Activated CD4-positive, alpha-beta T cell treated with anti-CD3 and anti-CD28 coated beads, Interleukin-2, amount 50 U/mL, for 1 hour (primary cell): Measurements from ENCODE around the gene SLC20A1.
"Not testable (repeated sequence)": the region's sequence is repeated elsewhere in the genome, so short reads cannot be mapped to it uniquely, and the experiment has no call there.

Experiments used
- DNase-seq: peaks from one replicate; pipeline ENCODE4 v3.0.0-alpha.2; 2020

SLC20A1 gene, protein sequence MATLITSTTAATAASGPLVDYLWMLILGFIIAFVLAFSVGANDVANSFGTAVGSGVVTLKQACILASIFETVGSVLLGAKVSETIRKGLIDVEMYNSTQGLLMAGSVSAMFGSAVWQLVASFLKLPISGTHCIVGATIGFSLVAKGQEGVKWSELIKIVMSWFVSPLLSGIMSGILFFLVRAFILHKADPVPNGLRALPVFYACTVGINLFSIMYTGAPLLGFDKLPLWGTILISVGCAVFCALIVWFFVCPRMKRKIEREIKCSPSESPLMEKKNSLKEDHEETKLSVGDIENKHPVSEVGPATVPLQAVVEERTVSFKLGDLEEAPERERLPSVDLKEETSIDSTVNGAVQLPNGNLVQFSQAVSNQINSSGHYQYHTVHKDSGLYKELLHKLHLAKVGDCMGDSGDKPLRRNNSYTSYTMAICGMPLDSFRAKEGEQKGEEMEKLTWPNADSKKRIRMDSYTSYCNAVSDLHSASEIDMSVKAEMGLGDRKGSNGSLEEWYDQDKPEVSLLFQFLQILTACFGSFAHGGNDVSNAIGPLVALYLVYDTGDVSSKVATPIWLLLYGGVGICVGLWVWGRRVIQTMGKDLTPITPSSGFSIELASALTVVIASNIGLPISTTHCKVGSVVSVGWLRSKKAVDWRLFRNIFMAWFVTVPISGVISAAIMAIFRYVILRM

DNA sequence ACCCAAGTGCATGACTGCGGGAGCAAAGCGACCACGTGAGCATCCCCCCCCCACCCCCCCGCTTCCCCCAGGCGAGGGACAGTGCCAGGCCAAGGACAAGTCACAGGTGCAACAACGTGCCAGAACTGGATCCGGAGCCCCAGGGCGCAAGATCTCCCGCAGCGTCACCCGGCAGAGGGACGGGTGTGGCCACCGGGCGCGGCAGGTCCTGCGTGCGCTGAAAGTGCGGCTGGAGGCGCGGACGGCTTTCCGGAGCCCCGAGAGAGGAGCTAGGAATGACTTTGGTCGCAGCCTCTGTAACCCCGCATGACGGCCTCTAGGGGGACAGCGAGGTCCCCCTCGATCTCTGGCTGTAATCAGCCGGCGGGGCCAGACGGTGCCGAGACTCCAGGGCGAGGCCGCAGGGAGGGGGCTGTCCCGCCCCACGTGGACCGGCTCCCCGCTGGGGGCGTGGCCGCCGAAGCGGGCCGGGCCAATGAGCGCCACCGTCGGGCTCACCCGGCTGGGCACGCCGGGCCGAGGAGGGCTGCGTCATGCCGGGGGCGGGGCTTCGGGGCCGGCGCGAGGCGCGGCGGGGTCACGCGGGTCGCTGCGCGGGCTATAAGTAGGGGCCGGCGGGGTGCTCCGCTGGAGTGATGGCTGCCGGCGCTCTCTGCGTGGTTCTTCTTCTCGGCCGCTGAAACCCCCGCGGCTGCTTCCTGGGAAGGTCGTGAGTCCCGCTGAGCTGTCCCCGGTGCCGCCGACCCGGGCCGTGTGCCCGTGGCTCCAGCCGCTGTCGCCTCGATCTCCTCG lies at the start of gene SLC20A1:
SLC20A1 (plus strand) TSS at position 630 of the 792 bp plus-strand sequence. CDS start 890 bp downstream, outside the sequence.
- DNase-seq: peak; percentile 98

DNA sequence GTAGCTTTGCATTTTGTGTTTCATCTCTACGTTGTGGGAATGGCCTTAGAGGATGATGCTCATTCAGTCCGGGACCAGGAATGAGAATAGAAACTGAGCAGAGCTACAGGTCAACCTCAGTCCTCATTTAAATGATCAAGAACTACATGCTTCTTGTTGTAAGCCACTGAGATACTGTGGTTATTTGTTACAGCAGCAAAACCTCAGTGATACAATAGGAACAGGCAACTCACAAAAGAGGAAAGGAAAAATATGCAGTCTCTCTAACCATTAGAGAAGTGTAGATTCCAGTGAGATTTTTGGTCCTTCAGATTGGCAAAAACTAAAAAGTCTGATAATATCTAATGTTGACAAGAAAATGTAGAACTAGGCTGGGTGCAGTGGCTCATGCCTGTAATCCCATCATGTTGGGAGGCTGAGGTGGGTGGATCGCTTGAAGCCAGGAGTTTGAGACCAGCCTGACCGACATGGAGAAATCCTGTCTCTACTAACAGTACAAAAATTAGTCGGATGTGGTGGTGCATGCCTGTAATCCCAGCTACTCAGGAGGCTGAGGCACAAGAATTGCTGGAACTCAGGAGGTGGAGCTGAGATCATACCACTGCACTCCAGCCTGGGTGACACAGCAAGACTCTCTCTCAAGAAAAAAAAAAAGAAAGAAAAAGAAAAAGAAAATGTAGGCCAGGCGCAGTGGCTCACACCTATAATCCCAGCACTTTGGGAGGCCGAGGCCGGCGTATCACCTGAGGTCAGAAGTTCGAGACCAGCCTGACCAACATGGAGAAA lies 48.0 kb upstream of the SLC20A1 start:
- DNase-seq: no peak

DNA sequence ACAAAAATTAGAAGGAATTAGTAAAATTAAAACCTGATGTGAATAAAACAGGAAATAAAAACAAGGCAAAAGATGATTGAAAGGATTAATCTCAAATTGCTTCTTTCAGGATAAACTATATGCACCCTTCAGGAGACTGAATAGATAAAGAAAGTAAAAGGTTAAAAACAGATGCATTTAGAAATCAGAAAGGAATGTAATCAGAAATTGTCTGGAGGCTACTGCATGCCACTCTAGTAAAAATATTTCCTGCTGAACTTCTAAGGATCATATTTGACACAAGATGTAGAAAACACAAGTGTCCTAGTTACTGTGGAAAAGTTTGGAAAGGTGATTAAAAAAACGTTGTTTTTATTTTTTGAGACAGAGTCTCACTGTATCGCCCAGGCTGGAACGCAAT lies 45.1 kb upstream of the SLC20A1 start:
- no peak for DNase-seq

DNA sequence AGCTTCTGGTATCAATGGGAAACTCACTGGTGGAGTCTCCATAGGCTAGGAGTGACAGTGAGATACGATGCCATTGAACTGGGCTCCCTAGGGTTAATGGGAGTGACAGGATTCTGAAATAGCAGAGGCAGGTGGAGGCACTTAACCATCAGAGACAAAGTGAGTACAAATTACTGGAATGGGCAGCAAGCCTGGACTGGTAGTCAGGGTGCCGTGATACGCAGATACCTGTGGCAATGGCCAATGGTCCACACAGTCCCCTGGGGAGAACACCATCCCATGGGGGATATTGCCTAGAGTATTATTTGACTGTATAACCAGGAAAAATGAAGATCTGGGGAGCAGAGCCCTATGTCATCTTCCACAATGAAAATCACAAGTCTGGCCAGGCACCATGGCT lies 44.0 kb upstream of the SLC20A1 start:
- DNase-seq: no peak

DNA sequence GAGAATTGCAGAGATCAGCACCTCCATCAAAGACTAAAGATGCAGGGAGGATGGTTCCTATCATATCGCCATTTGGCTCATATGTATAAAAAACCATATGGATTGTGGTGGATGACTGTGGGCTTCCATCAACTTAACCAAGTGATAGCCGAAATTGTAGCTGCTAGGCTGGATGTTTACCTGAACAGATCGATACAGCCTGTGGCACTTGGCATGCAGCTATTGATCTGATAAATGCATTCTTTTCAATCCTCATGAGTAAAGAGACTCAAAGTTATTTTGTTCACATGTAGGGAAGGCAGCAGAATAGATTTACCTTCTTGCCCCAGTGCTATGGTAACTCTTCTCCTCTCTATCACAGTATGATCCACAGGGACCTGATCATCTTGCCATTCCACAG lies 42.8 kb upstream of the SLC20A1 start:
- no peak for DNase-seq

DNA sequence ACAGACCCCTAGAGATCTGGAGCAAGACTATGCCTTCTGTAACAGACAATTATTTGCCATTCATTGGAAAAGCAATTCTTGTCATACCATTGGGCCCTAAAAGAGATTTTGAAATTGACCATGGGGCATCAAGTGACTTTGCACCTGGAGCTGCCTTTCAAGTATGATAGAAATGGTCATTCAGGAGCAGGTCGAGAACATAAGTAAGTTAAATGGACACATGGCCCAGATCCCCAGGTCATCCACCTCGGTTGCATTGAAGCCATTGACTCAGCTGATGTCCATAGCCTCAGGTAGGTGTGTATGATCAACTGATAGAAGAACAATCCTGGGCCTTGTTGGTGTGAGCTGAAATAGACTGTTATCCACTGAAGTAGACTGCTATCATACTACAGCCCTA lies 42.0 kb upstream of the SLC20A1 start:
- DNase-seq: no peak

- DNase-seq: no peak
These were observed 40.8 kb upstream of the SLC20A1 start for GRCh38 chr2:112604952-112605351.

DNA sequence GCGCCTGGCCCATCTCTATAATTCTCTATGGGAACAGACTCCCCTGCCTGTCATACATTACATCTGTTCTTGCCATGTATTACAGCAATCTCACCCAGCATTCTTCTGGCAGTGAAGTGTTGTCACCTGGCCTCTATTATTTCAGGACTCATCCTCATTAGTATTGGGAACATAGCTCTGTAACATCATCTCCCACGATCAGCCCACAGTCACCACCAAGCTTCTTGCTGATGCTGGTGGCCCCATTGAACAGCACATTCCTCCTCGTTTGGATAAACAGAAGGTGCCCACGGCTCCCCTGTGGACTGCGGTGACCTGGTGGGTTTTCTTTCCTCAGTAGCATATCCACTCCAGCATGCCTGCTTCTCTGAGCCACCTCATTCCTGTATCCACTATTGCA lies 39.8 kb upstream of the SLC20A1 start:
- DNase-seq: no peak

GRCh38 chr2:112606547-112606946 lies 39.2 kb upstream of the SLC20A1 start:
- no peak for DNase-seq

GRCh38 chr2:112607680-112608438 lies 37.9 kb upstream of the SLC20A1 start:
- no peak for DNase-seq

GRCh38 chr2:112609320-112609719 lies 36.4 kb upstream of the SLC20A1 start:
- DNase-seq: not testable (repeated sequence)

GRCh38 chr2:112612283-112612682 lies 33.5 kb upstream of the SLC20A1 start:
- not testable (repeated sequence) for DNase-seq

DNA sequence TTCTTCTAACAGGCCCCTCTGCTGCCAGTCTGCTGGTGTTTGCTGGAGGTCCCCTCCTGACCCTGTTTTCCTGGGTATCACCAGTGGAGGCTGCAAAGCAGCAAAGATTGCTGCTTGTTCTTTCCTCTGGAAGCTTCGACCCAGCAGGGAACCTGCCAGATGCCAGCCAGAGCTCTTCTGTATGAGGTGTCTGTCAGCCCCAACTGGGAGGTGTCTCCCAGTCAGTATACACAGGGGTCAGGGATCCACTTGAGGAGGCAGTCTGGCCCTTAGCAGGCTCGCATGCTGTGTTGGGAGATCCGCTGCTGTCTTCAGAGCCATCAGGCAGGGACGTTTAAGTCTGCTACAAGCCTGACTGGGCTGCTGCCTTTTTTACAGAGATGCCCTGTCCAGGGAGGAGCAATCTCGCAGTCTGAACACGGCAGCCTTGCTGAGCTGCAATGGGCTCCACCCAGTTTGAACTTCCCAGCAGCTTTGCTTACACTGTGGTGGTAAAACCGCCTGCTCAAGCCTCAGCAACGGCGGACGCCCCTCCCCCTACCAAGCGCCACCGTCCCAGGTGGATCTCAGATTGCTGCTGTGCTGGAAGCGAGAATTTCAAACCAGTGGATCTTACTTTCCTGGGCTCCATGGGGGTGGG lies 31.4 kb upstream of the SLC20A1 start:
- DNase-seq: no peak

- DNase-seq: no peak
These were observed 30.7 kb upstream of the SLC20A1 start for GRCh38 chr2:112615051-112615450.

DNA sequence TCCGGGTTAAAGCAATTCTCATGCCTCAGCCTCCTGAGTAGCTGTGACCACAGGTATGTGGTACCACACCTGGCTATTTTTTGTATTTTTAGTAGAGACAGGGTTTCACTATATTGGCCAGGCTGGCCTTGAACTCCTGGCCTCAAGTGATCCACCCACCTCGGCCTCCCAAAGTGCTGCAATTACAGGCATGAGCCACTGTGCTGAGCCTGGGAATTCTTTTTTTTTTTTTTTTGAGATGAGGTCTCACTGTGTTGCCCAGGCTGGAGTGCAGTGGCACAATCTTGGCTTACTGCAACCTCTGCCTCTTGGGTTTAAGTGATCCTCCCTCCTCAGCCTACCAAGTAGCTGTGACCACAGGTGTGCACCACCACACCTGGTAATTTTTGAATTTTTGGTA lies 29.9 kb upstream of the SLC20A1 start:
- DNase-seq: not testable (repeated sequence)

DNA sequence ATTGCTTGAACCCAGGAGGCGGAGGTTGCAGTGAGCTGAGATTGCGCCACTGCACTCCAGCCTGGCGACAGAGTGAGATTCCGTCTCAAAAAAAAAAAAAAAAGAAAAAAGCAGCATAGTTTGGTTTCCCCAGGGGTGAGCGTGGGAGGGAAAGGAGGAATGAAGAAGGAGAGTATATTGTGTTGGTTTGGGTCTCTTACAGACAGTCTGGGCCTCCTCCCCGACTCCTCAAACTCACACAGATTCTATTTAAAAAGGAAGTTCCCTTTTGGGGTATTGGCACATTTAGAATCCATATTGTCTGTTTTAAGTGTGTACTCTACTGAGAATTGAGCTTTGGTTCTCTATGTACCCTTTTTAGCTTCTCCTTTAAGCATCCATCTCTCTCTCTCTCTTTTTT lies 27.4 kb upstream of the SLC20A1 start:
- DNase-seq: no peak

DNA sequence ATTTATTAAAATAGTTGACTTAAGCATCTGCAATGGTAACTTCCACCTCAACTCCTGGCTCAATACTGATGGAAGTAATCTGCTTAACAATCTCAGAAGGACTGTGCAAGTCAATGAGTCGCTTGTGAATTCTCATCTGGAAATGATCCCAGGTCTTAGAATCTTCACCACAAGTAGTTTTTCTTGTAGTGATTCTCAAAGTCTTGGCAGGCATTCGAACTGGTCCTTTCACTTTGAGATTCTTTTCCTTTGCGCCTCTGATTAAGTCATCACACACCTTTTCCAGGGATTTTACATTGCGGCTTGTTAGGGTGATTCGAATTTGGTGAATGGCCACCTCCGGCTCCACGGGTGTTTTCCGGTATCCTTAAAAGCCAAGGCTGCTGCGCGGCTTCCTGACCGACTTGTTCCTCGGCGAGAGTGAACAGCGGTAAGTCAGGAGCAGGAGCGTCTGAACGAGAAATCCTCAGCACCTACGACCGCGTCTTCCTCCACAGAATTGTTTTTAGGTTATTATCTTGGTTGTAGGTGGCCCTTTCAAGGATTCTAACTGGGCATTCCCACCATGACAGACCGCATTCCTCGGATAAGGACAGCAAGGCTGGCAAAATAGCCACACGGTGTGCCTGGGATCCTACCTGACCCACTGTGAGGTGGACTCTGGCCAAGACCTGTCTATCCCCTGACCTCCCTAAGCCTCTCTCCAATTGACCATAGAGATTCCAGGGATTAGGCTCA lies 23.8 kb upstream of the SLC20A1 start:
- DNase-seq: no peak

DNA sequence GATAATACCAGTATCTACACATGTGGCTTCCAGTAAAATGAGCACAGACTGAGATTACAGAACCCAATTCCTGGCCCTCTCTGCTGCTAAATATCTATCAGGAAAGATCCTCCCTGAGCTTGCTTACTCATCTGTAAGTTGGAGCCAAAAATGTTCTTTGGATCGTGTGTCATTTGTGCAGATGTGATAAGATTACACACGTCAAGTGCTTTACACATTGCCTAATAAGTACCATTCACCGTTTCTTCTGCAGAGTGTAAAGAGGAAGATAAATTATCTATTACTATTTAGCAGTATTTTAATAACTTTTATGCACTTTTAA lies 23.2 kb upstream of the SLC20A1 start:
- no peak for DNase-seq

DNA sequence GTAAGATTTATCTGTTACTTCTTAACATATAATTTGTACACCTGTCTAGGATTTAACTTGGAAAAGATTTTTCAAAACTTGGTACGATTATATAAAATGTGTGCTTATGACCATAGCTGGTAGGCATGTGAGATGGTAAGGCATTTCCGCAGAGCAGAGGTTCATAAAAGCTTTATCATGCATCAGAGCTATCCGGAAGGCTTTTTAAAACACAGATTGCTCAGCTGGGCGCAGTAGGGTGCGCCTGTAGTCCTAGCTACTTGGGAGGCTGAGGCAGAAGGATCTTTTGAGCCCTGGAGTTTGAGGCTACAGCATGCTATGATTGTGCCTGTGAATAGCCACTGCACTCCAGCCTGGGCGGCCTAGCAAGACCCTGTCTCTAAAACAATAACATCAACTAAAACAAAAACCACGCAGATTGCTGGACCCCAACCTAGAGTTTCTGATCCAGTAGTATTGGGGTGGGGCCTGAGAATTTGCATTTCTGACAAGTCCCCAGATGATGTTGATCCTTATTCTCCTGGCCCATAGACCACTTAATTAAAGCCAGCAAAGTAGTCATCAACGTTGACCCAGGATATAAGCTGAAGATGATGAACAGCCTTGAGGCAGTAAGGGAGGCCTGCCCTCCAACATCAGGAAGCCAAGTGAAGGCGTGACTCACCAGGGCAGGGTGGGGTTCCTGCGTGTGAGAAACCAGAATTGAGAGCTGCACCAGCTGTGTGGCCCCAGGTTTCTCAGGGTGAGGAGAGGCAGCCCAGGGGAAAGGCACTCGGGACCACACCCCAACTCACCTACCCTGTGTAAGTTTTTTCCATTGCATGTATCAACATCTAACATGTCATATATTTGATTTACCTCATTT lies 21.6 kb upstream of the SLC20A1 start:
- peak; percentile 72 for DNase-seq
